HL-60 (cell line): ENCODE results near the gene TARS1.

Source experiments
- DNase-seq, 2 experiments: peaks; one replicate each; pipeline ENCODE4 v3.0.0-alpha.2; 2010 to 2020; ENCODE audit warnings: low read depth in 1 of 2, low spot score in 1 of 2
- H3K27ac ChIP-seq: fragments of 250-450 bp; sonication (Bioruptor Pico); replicated peaks from 2 replicates; pipeline ENCODE4 v1.5.1; 2020; ENCODE audit warnings: mild to moderate bottlenecking, moderate library complexity
- H3K27me3 ChIP-seq: fragments of 250-450 bp; sonication (Bioruptor Pico); 2 replicates; pipeline ENCODE4 v1.5.1; 2021; ENCODE audit warnings: mild to moderate bottlenecking, moderate library complexity; ENCODE audit not compliant: insufficient read depth, poor library complexity, severe bottlenecking
- H3K4me3 ChIP-seq: replicated peaks from 2 replicates; pipeline ENCODE4 v1.5.1; 2011; ENCODE audit warnings: mild to moderate bottlenecking, control low read depth, low read length; ENCODE audit not compliant: insufficient read depth
- CTCF ChIP-seq: IDR thresholded peaks from one replicate; pipeline ENCODE4 v1.5.1; 2011; ENCODE audit warnings: low read length, control low read depth, inconsistent platforms; ENCODE audit not compliant: insufficient read depth
- GABPA ChIP-seq: IDR thresholded peaks from 2 replicates; pipeline ENCODE4 v1.6.1; 2012; ENCODE audit warnings: low read depth
- POLR2AphosphoS5 ChIP-seq: IDR thresholded peaks from 2 replicates; pipeline ENCODE4 v1.6.1; 2012; ENCODE audit warnings: low read depth
- REST ChIP-seq: IDR thresholded peaks from 2 replicates; pipeline ENCODE4 v1.6.1; 2012; ENCODE audit warnings: low read depth; ENCODE audit not compliant: insufficient replicate concordance
- SPI1 ChIP-seq: IDR thresholded peaks from 2 replicates; pipeline ENCODE4 v1.6.1; 2012; ENCODE audit warnings: low read depth, mild to moderate bottlenecking, borderline replicate concordance

Gene TARS1

GRCh38 chr5:33415811-33416354 lies 24.9 kb upstream of the TARS1 start:
- TF ChIP-seq SPI1 (no peak), POLR2AphosphoS5 (no peak), GABPA (no peak), CTCF (no peak), REST (no peak)
- Histone ChIP-seq H3K27ac (no peak overlapping the region), H3K27me3 (peaks cover 2% of the 10 kb centered on the region), H3K4me3 (no peak overlapping the region)
- DNase-seq, result no peak

GRCh38 chr5:33417632-33418031 lies 23.1 kb upstream of the TARS1 start:
- DNase-seq, result no peak
- Histone ChIP-seq H3K27me3 (peaks cover 2% of the 10 kb centered on the region), H3K4me3 (no peak overlapping the region), H3K27ac (no peak overlapping the region)
- TF ChIP-seq GABPA (no peak), REST (no peak), SPI1 (no peak), CTCF (no peak), POLR2AphosphoS5 (no peak)

- no peak for DNase-seq
- Histone ChIP-seq H3K4me3 (no peak overlapping the region), H3K27me3 (peaks cover 2% of the 10 kb centered on the region), H3K27ac (no peak overlapping the region)
- no peak for TF ChIP-seq POLR2AphosphoS5
- no peak for TF ChIP-seq CTCF
- TF ChIP-seq SPI1, result no peak
- TF ChIP-seq GABPA, result no peak
- TF ChIP-seq REST, result no peak
Measured at GRCh38 chr5:33420946-33421345, 19.8 kb upstream of the TARS1 start.
